NCI-H2107 (cell line): ENCODE data around the gene NSG1.
"Not testable (repeated sequence)": the region's sequence is repeated elsewhere in the genome, so short reads cannot be mapped to it uniquely, and the experiment has no call there.

Source experiments
- DNase-seq: peaks from one replicate; lab custom pipeline; 2025; lab: John Stamatoyannopoulos, UW

Gene NSG1

DNA sequence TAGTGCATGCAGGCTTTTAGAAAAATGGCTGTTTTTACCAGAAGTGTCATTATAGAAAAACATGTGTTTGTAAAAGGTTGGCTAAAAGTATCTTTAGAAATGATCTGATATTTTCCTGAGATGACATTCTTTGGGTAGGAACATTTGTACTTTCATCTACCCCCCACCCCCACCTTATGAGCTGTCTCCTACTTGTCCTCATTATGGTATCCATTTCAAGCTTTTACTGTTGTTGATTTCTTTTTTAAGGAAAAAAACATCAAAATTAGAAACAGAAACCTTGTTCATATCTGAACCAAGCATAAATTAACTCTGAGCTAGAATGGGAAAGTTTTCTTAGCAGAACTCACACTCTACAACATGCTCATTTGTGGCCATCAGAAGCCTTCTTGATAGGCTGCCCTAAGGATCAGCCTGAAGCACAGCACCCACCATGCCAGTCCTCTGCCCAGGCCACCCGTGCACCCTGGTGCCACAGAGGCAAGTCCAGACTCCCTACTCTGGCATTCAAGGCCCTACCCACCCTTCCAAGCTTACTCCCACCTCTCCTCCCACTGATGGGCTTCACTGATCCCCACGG lies 49.4 kb downstream of the NSG1 start:
- no peak for DNase-seq

DNA sequence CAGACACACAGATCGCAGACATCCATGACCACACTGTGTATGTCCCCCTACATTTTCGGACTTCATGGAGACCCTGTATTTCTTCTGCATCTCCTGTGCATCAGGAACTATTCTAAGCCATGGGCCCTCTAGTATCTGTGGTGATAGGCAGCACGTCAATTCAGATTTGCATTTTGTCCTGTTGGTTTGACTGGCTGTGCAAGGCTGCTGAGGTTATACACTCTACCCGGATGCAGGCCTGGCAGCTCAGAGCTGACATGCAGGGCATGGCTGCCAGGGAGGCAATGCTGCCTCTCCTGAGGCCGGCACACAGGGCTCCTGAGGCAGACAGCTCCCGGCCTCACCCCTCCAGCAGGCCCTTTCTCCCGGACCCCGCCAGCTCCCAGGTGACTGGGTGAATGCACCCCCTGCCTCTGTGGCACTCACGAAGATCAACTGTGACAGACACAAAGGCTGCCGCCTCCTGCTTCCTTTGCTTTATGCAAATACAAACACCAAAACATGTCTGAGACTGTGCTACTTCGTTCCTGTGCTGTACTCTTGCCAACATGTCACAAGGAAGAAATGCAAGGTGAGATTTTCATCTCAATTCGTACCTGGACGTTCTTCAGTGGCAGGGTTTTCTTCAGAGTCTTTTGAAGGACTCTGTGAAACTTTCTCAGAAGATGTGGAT lies 51.0 kb downstream of the NSG1 start:
- no peak for DNase-seq

DNA sequence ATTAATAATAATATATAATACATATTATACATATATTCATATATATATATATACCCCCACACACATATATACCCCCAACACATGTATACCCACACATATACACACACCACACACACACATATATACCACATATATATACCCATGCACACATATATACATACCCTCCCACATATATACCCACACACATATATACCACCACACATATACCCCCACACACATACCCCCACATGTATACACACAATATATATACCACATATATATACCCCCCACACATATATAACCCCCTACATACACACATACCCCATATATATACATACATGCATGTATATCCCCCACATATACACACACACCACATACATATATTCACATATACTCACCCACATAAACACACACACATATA lies 52.0 kb downstream of the NSG1 start:
- DNase-seq, result no peak

DNA sequence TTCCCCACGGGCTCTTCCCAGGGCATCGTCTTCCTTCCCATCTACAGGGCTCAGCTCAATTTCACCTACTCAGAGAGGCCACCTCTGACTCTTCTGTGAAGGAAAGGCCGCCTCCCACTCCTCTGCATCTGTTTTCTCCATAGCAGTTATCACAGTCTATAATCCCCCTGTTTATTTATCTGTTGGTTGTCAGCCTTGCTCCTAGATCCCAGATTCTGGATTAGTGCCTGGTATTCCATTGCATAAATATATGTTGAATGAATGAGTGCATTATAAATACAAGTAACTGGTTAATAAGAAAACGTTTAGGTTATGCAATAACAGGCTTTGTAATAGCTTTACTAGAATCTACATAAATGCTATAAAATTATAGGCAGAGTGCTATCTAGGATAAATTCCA lies 52.9 kb downstream of the NSG1 start:
- DNase-seq, result no peak

DNA sequence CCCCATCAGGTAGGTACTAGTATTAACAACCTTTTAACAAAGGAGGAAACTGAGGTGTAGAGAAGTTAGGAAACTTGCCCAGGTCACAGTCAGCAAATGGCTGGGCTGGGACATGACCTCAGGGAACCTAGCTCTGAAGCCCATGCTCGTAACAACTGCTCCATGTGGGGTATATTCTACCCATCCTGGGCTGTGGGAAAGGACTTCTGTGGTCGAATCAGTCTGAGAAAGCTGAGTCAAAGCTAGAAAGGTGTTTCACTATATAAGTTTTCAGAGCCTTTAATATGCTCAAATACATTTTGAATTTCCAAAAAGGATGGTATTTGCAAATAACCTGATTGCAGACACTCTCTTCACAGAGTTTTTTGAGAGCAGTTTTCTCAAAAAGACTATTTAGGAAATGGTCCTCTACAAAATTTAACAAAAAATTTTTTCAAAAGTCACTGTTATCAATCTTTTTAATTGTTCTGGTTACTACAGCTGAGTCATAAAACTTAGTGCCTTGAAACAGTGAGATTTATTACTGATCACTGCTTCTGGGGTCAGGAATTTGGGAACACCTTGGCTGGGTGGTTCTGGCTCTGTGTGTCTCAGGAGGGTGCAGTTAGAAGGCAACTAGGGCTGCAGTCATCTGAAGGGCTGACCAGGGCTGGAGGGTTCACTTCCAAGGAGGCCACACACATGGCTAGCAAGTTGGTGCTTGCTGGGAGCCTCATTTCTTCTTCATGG lies 53.6 kb downstream of the NSG1 start:
- no peak for DNase-seq

DNA sequence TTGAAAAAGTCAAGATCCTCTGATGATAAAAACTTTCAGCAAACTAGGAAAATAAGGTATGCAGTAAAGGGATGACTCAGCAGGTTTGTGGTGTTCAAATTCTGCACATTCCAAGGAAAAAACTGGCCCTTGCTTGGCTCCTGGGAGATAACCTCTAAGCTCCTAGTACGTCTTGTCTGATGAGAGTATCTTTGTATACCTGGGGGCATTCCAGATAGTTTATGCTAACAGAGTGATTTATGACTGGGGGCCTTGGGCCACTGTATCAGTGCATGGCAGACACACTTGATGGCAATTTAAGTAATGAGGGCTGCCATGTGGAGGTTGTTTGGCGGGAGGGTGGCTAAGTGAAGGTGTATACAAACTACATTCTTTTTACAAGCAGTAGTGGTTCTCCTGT lies 56.9 kb downstream of the NSG1 start:
- no peak for DNase-seq

DNA sequence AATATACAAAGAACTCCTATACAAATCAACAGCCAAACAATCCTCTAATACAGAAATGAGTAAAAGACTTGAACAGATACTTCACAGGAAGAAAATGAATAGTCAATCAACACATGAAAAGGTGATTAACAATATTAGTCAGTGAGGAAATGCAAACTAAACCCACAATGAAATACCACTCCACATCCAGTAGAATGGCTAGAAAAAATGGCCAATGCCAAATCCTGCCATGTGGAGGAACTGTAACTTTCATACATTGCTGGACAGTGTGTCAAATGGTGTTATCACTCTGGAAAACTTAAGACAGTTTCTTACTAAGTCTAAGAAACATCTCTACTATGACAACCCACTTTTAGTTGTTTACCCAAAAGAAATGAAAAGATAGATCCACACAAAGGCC lies 59.5 kb downstream of the NSG1 start:
- DNase-seq, result no peak

DNA sequence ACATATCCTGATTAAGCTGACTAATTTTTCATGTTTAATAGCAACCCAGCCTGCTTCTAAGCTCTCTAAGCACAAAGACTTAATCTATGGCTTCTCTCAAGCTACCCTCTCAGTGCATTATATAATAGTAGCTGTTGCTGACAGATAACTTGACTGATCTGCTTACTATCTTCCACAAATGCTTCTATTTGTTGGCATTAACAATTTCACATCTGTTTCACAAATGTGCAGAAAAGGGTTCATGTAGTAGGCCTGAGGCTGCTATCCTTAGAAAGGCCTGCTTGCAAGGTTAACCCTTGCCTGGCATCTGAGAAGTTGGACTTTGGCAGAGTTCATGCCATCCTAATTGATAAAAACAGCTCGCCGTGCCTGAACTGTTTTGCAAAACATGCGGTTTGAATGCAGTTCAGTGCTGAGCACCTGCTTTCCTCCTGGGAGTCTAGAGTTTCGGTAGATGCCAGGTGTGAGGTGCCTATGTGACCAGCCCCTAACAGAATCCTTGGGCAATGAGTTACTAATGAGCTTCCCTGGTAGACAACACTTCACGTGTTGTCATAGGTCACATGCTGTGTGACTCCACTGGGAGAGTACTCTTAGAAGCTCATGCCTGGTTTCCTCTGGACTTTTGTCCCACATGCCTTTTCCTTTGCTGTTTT lies 68.4 kb downstream of the NSG1 start:
- peak; percentile 57 for DNase-seq

DNA sequence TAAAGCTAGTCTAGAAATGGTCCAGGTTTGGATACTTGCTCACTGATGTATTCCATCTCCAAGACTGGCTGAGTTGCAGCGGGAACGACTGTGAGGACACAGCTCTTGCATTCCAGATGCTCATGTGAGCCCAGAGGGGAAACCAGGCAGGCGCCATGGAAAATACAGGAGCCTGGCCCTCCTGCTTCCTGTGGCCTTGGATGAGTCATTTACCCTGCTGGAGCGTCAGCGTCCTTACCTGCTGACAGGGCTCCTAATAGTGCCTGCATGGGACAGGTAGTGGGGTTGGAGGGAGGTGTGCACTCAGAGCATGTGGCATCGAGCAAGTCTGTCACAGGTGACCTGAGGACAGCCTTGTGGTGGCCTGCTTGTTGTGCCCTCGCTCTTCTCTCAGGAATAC lies 69.4 kb downstream of the NSG1 start:
- no peak for DNase-seq

DNA sequence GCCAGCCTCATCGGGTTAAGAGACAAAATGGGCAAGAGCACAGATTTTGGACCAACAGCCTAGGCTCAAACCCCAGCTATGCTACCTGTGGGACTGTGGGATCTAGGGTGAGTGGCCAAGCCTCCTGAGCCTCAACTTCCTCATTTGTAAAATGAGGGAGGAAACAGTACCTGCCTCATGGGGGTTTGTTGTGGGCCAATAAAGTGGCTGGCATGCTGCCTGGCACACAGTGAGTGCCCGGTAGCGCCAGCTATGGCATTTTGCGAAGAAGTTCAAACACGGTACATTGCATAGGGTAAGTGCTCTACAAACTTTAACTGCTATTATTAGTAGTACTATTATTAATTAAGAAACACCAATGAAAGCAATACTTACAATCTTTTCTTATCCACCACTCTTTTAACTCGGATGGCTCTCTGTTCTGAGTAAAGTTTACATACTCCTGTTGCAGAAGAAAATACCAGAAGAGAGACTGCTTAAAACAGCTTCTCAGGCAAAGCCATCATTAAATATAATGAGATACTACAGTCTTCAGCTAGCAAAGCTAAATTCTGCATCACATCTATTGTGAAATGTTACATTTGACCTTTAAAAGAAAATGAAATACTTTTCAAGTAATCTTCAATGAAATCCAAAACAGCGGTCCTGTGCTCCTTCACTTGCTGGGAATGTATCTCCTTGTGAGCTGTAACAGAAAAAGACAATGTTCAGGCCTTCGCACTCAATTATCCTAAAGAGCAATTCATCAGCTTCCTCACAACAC lies 70.1 kb downstream of the NSG1 start:
- DNase-seq, result no peak

DNA sequence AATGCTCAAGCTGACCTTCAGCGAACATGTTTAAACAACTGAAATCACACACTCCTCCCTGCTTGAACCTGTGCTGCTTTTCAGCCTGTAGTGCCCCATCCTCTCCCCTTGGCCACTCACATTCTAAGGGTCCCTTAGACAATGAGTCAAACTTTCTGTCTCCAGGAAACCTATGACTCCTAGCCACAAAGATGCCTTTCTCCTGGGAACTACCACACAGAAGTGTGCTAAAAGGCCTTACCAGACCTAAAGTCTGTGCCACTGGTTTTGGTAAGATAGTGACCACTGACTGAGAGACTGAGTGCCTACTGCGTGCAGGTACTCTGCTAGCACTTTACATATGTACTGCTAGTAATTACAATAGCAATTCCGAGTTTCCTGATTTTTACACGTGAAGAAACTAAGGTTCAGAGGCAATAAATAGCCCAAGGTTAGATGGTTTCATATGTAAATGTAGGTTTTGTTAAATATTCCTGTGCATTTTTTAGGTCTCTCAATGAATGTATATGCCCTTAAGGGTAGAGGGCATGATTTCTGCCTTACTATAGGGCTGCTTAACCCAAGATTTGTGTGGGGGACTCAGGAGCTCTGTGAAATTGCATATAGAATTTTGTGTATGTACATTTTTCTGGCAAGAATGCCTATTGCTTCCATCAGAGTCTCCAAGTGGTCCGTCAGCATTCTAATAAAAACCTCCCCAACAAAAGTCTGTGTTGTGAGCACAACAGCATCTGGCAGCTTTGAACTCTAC lies 71.1 kb downstream of the NSG1 start:
- DNase-seq, result no peak

DNA sequence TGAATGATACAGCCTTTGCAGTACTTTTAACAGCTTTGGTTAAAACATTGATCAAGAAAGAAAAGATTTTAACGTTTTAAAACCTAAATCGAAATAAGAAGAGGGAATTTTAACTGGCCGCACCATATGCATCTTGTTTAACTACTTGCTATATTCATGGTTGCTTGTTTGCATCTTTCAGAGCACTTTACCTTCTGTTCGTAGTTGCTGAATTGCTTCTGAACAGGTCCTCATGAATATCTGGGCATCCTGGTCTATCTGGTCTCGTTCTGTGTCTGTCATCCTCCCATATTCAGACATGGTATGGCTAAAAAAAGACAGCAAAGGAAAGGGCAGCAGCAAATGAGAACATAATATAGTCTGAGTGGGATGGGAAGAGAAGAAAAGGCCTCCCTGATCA lies 72.3 kb downstream of the NSG1 start:
- no peak for DNase-seq

DNA sequence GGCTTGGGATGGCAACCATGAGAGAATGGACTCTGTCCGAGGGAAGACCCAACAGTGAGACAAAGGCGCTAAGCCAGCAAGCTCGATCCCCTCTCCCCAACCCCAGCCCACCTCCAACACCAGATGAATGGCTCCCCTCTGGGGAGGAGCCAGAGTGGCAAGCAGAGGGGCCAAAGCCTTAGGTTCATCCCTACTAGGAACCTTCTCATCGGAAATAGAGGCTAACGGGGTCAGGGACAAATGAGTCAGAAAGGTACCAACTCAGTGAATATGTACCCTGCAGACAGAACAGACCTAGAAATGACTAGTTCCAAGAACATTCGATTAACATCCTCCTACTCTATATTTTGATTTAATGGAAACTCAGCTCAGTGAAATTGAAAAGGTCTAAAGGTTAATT lies 73.9 kb downstream of the NSG1 start:
- DNase-seq, result no peak

DNA sequence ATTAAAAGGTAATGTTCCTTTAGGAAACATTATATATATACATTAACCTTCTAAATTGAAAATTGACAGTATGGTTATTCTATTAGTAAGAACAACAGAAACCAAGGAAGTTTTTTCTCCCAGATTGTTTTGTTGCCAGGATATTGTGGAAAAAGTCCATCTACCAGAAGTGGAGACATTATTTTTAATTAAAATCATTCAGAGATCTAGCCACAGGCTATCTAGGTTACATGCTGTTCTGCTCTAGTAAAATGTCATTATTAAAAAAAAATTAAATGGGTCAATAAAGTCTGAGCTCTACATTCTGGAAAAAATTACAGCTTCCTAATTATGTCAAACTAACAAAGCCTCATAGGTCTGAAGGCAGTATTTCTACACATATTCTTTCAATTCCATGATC lies 74.3 kb downstream of the NSG1 start:
- no peak for DNase-seq

DNA sequence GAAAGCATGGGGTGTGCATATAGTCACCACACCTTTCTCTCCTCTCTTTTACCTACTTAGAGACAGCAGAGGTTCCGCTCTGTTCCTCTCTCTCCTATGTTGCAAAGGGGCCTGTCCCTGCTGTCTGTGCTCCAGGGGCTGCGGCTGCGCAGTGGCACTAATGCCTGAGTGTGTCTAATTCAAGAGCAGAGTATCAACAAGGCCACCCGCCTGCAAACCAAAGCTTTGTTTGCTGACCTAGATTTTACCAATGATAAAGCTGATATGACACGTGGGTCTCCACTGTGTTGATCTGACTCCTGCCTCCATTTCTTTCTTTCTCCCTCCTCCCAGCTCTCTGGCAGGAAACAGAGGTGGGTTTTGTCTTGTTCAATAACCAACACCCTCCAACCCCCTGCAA lies 74.9 kb downstream of the NSG1 start:
- peak; percentile 21 for DNase-seq

DNA sequence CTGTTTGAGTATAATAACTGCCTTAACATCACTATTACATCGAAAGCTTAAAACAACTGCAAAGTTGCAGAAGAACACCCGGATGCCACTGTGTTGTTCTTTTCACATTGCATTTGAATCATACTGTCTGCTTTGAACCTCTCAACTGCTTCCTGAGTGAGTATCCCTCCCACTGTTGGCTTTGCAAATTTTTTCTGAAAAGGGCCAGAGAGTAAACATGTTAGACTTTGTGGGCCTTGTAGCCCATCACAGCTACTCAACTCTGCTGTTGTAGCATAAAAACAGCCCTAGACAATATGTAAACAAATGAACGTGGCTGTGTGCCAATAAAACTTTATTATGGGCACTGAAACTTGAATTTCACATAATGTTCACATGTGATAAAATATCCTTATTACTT lies 76.1 kb downstream of the NSG1 start:
- no peak for DNase-seq

DNA sequence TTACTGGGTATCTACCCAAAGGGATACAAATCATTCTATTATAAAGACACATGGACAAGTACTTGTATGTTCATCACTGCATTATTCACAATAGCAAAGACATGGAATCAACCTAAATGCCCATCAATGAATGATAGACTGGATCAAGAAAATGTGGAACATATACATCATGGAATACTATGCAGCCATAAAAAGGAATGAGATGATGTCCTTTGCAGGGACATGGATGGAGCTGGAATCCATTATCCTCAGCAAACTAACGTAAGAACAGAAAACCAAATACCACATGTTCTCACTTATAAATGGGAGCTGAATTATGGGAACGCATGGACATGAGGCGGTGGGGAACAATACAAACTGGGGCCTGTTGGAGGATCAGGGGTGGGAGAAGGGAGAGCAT lies 78.3 kb downstream of the NSG1 start:
- not testable (repeated sequence) for DNase-seq
